Brain microvascular endothelial cell (primary cell): ENCODE measurements around the gene ZSWIM9.
A peak's percentile ranks its signal among the peaks of the same experiment; 100 is the strongest.

Experiments
- DNase-seq: peaks from one replicate; pipeline ENCODE4 v3.0.0-alpha.2; 2020
- H3K27ac ChIP-seq: fragments of 250-450 bp; sonication (Bioruptor Pico); 2 replicates; pipeline ENCODE4 v1.5.1; 2020; ENCODE audit warnings: mild to moderate bottlenecking, moderate library complexity
- H3K27me3 ChIP-seq: fragments of 250-450 bp; sonication (Bioruptor Pico); replicated peaks from 2 replicates; pipeline ENCODE4 v1.5.1; 2020; ENCODE audit warnings: mild to moderate bottlenecking
- H3K36me3 ChIP-seq: fragments of 250-450 bp; sonication (Bioruptor Pico); replicated peaks from 2 replicates; pipeline ENCODE4 v1.5.1; 2020; ENCODE audit warnings: mild to moderate bottlenecking
- H3K4me3 ChIP-seq: 2 replicates; pipeline ENCODE4 v1.5.1; 2011; ENCODE audit warnings: low read depth, mild to moderate bottlenecking, control low read depth, low read length, moderate library complexity
- CTCF ChIP-seq: IDR thresholded peaks from 2 replicates; pipeline ENCODE4 v1.5.1; 2011; ENCODE audit warnings: low read depth, mild to moderate bottlenecking, moderate library complexity, low read length, control low read depth, inconsistent platforms; ENCODE audit errors: missing control alignments
- in situ Hi-C: cut with HindIII; loops from 2 replicates; pipeline ENCODE4 v1.10.0; 2017; ENCODE audit warnings: low sequenced_read_pairs, low pct_ligation_motif_present

The ZSWIM9 gene

GRCh38 chr19:48190288-48190884 is 19.9 kb downstream of the ZSWIM9 start:
- H3K4me3 ChIP-seq: no peak overlapping the region
- in situ Hi-C loops: no loop called here
- TF ChIP-seq CTCF: peak; percentile 27
- no peaks in the 10 kb centered on the region for H3K27me3 ChIP-seq
- no peak overlapping the region for H3K27ac ChIP-seq
- peak; percentile 27 for DNase-seq
- no peaks in the 10 kb centered on the region for H3K36me3 ChIP-seq

GRCh38 chr19:48190885-48191284 is 20.4 kb downstream of the ZSWIM9 start:
- no peak for TF ChIP-seq CTCF
- no peak overlapping the region for H3K4me3 ChIP-seq
- in situ Hi-C loops: no loop called here
- no peaks in the 10 kb centered on the region for H3K36me3 ChIP-seq
- H3K27ac ChIP-seq: no peak overlapping the region
- no peak for DNase-seq
- H3K27me3 ChIP-seq: no peaks in the 10 kb centered on the region

GRCh38 chr19:48192750-48193149 is 22.3 kb downstream of the ZSWIM9 start:
- H3K36me3 ChIP-seq: no peaks in the 10 kb centered on the region
- in situ Hi-C loops: no loop called here
- no peaks in the 10 kb centered on the region for H3K27me3 ChIP-seq
- no peak for DNase-seq
- no peak for TF ChIP-seq CTCF
- H3K27ac ChIP-seq: no peak overlapping the region
- no peak overlapping the region for H3K4me3 ChIP-seq

GRCh38 chr19:48194041-48194843 is 23.8 kb downstream of the ZSWIM9 start:
- in situ Hi-C loops: no loop called here
- peak; percentile 70 for TF ChIP-seq CTCF
- no peaks in the 10 kb centered on the region for H3K36me3 ChIP-seq
- no peak overlapping the region for H3K4me3 ChIP-seq
- H3K27ac ChIP-seq: no peak overlapping the region
- DNase-seq: no peak
- no peaks in the 10 kb centered on the region for H3K27me3 ChIP-seq

GRCh38 chr19:48194844-48195830 is 24.7 kb downstream of the ZSWIM9 start:
- Histone ChIP-seq H3K36me3 (no peaks in the 10 kb centered on the region), H3K27me3 (no peaks in the 10 kb centered on the region), H3K27ac (no peak overlapping the region), H3K4me3 (no peak overlapping the region)
- no peak for TF ChIP-seq CTCF
- in situ Hi-C loops: no loop called here
- no peak for DNase-seq
